GM21381 (cell line): ENCODE measurements around the gene THSD7B.

Experiments
- ATAC-seq: cut with Tn5 transposase; IDR thresholded peaks from one replicate; pipeline ENCODE4 v1.9.1; 2021; ENCODE audit warnings: mild to moderate bottlenecking, moderate library complexity; ENCODE audit not compliant: unreplicated experiment

THSD7B gene

DNA sequence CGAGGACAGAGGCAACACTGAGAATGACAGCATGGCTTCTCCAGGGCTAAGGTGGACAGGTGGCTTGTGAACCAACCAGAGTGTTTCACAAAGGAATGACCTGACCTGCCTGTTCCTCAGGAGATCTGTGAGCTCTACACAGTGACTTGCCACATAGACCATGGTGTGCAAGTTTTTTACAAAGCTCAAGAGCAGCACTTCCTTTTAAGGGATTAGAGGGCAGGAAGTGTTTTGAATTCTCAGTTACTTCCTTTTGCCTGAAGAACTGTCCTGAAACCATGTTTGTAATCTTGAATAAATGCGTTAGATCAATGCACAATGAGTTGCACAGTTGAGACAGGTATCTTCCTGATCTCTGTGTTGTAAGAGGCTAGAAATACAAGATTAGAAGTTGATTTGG, 421.9 kb downstream of the THSD7B start:
- ATAC-seq = no peak

DNA sequence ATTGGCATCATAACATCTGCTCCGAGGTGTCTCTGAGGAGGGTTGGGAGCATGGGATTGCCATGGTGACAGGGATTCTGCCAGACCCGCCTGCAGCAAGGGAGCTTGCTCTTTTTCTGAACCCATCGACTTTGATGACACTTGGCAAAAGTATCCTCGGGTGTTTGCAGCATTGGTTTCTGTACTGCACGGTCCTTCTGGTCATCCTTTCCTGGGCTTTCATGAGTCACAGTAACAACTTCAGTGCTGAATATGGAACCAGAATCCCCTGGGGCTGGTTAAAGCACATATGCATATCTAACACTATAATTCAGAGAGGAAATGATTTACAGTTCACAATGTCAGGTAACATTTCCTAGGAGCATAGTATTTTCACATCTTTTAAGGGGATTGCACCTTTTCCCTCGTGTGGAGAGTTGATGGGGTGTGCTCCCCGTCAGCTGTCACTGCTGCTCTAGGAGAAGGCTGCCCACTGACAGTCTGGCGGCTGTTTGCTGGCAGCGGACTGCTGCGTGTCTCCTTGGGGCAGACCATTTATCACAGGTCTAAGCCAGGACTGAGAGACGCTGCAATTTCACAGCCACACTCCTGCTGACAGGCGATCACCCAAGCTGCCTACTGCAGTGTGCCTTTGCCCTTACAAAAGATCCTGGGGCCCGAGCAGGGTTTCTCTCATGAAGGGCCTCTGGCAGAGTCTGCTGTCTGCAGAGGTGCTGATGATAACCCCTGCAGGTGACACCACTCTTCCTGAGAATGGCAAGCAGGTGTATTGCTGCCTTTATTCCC, 425.3 kb downstream of the THSD7B start:
- ATAC-seq = no peak

DNA sequence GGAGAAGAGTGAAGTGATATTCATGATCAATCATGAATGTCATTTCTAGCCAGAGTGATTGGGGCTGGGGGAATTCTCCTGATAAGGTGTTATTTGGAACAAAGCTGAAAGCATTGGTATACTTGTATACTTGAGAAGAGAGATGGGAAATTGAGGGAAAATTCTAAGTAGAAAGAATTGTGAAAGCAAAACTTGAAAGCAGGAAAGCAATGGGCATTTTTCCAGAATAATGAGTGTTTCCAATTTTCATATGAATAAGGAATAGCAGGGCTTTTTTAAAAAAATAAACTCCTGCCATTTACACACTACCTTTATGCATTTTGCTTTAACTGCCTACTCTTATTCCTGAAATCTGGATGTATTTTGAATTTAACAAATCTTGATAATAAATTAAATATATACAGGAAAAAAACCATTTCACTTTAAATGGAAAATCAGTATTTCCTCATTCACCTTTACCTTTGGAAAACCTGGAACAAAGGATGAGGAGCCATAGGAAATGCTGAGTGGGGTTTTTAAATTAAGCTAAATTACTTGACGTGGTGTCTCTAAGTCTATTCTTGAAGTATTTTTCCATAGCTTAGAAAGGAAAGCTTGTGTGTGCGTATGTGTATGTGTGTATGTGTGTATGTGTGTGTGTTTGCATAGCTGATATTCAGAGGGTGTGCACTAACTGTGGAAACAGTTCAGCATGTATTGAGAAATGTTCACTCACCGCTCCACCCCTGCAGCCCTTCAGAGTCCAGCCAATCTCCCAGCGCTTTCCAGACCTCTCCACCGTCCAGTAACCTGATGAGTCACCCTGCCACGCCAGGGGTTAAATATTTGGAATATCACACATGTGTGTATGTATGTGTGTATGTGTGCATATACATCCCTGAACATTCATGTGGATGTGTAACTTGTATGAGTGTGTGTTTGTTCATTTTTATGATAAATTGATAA, 427.3 kb downstream of the THSD7B start:
- no peak for ATAC-seq

DNA sequence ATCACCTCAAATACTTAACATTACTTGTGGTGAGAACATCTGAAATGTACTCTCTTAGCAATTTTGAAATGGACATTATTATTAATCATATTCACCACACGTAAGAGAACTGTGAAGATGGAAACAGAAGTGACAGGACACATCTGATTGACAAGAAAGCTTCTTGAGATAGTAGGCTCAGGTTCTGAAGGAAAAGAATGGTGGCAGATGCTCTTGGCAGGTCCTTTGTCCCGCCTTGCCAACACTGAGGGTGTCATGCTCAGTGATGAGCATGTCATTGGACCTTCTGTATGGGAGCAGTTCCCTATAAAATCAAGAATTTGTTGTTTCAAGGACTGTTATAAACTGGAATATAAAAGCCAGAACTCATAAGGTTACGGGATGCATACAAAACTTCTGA, 428.1 kb downstream of the THSD7B start:
- ATAC-seq = no peak

DNA sequence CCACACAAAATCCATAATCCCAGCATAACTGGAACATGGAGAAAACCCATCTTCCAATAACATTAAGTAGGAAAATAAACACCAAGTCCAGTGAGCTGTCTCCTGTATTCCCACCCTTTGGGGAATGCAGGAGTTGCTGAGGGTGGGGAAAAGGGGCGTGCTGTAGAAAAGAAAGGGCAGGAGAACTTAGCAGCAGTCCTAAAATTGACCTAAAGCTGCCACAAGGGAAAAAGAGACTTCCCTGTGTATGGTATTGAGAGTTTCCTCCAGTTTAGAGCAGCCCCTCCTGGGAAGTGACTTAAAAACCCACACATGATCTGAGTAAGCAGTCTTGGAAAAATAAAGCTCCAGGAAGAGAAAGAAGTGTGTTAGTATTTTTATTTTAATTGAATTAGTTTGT, 428.8 kb downstream of the THSD7B start:
- no peak for ATAC-seq

DNA sequence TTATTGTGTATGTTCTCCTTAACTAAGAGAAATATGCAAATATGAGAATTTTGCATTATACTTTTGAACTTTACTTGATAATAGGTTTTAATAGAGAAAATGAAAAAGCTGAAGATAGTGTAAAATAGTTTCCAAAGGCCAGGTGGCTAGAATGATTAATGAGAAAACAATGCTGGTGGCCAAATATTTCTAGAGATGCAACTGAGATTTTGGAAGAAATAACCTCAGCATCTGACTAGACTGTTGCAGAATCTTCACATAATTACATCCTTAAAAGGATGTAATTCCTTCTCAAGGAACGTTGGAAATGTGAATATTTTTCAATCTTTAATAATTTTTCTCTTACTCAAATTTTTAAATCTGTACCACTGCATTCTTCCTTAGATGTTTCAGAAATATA, 434.4 kb downstream of the THSD7B start:
- no peak for ATAC-seq

DNA sequence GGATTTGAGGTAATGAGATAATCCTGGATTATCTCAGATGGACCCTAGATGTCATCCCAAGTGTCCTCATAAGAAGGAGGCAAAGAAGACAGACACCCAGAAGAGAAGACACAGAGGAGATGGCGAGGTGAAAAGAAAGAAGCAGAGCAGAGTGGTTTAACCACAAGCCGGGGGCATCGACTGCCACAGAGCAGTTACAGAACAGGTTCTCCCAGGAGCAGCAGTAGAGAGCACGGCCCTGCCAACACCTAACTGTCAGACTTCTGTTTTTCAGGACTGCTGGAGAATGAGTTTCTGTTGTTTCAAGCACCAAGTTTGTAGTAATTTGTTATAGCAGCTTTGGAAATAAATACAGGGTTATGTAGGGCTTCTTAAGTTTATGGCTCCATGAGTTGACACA, 437.0 kb downstream of the THSD7B start:
- ATAC-seq = no peak

GRCh38 chr2:137205324-137205723, 440.0 kb downstream of the THSD7B start:
- ATAC-seq = no peak

DNA sequence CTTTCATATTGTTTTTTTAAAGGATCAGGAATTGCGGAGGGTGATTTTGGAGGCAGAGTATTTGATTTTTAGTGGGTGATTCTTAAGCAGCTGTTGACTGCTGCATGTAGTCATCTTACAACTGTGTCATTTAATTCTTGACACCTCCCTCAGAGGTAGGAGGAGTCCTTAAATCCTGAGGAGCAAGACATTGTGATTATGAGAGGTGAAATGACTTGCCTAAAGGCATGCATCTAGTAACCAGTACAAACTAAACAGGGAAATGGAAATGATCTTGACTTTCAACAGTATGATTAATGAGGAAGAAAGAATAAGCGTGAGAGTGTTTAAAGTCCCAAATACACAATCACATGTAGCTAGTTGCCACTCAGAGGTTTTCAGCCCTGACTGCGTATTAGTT, 440.7 kb downstream of the THSD7B start:
- ATAC-seq = no peak

DNA sequence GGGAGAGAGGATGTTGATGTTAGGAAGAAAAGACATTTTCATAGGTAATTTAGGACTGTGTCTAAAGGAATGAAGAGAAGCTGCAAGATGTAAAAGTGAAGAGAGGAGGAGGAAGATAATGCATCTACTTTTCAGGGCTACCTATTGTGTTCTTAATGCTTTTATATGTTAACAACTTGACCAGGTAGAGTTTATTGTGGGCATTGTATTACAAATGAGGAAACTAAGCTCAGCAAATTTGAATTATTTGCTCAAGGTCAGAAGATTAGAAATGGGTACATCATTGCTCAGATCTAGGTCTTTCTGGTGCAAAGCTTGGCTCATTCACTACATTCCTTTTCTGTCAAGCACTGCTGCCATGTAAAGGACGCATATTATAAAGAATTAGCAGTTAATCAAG, 441.7 kb downstream of the THSD7B start:
- no peak for ATAC-seq

- ATAC-seq = no peak
Observed at GRCh38 chr2:137208431-137208891, 443.1 kb downstream of the THSD7B start.

DNA sequence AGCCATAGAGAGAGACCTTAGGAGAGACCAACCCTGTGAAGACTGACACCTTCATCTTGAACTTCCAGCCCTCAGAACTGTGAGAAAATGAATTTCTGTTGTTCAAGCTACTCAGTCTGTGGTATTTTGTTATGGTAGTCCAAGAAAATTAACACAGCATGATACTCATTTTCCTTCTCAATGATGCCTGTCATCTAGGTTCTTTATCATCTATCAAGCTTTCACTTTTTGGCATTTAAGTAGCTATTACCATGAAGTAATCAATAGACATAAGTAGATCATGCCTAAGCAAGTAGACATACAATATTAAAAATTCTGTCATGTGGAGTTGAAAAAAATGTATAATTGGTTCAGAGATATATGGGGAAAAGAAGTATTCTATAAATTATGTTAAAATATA, 444.7 kb downstream of the THSD7B start:
- no peak for ATAC-seq

DNA sequence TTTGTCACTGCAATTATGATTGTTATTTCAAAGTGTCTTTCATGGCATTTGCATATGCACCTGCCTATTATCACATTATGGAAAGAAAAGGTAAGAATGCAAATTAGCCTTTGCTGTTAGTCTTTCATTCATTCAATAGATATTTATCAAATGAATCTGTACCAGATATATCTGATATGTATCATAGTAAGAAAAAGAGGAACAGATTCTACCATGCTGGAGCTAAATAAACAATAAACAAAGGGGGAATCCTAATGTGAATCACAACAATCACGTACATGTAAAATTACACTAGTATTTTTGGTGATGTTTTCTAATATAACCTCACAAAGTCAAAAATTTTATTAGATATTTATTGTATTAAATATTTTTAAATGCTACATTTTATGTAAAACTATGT, 446.4 kb downstream of the THSD7B start:
- ATAC-seq = no peak

DNA sequence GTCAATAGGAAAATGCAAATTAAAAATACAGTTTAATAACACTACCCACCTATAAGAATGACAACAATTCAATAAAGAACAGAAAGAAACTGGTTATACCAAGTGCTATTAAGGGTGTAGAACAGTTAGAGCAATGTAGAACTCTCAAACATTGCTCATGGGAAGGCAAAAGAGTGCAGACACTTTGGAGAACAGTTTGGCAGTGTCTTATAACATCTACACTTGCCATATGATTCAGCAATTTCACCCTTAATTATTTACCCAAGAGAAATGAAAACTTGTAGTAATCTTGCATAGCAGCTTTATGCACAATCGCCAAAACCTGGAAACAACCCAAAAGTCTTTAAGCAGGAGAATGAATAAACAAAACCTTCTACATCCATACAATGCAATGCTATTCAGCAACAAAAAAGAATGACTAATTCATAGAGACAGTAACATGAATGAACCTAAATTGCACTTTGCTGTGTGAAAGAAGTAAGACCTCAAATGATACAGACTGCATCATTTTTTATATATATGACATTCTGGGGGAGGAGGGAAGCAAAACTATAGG, 455.2 kb downstream of the THSD7B start:
- no peak for ATAC-seq

GRCh38 chr2:137221797-137222492, 456.6 kb downstream of the THSD7B start:
- no peak for ATAC-seq

- ATAC-seq = no peak
Observed at GRCh38 chr2:137223722-137224121, 458.4 kb downstream of the THSD7B start.

- no peak for ATAC-seq
Observed at GRCh38 chr2:137228566-137228965, 463.2 kb downstream of the THSD7B start.

GRCh38 chr2:137229834-137230233, 464.5 kb downstream of the THSD7B start:
- no peak for ATAC-seq

DNA sequence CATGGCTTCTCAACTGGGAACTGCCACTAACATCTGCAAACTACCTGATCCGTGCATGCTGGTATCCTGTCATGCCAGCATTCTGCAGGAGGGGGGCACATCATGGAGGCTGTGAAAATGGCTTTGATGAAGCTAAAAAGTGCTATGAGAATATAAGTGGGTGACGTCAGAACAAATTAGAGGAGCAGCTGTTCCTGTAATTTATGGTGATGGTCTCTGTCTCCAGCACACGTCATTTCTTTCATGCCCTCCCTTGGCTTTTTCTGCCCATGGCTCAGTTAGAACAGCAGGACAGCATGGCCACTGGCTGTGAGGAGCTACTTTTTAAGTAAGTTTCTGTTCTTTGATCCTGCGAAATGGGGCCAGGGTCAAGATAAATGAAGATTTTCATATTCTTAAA, 466.3 kb downstream of the THSD7B start:
- no peak for ATAC-seq

GRCh38 chr2:137232076-137232475, 466.7 kb downstream of the THSD7B start:
- no peak for ATAC-seq

DNA sequence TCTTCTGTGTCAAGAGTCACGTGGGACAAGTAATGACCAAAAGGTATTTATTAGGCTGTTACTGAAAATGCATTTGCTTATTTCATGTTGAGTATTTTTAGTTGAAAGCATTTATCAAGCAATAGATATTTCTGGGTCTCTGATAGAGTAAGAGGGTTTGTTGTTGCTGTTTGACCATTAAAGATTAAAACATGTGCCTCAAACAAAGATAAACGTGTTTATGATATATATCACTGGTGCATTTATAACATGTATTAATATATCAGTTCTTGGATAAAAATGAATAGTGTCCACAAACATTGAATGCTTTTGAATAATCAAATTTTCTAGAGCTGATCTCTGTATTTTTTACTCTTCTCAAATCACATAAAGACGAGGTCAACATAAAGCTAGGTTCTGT, 467.7 kb downstream of the THSD7B start:
- no peak for ATAC-seq
